Right lobe of liver (tissue), 6 donors: ENCODE results near the gene H2AZ2. TPM values are rescaled to one million over a fixed set of nuclear protein-coding genes. Genes with fewer than 3 reads are reported as not detected.

Source experiments
- ATAC-seq, 4 donors: fragments of 200-7000 bp; cut with Tn5 transposase; one replicate each; pipeline ENCODE4 v1.9.1; 2020; ENCODE audit warnings: mild to moderate bottlenecking in 4 of 4, moderate library complexity in 4 of 4
- DNase-seq, 3 donors: peaks; one replicate each; pipeline ENCODE4 v3.0.0-alpha.2; 2020
- H3K27ac ChIP-seq, 3 donors: fragments of 200-600 bp; one replicate each; pipeline ENCODE4 v1.8.0; 2022
- H3K27me3 ChIP-seq, 2 donors: fragments of 200-600 bp; one replicate each; pipeline ENCODE4 v1.8.0; 2022
- H3K36me3 ChIP-seq, 4 donors: fragments of 200-600 bp; sonication (generic) in 1 of 4; one replicate each; pipeline versions ENCODE4 v1.5.1 to v1.8.0; 2017 to 2022; ENCODE audit warnings: control low read depth in 1 of 4
- H3K4me1 ChIP-seq, 4 donors: fragments of 200-600 bp; sonication (generic) in 1 of 4; one replicate each; pipeline versions ENCODE4 v1.5.1 to v1.8.0; 2017 to 2022; ENCODE audit warnings: control low read depth in 1 of 4
- H3K4me3 ChIP-seq, 3 donors: fragments of 200-600 bp; one replicate each; pipeline ENCODE4 v1.8.0; 2022
- H3K9me3 ChIP-seq, 4 donors: fragments of 200-600 bp; sonication (generic) in 1 of 4; one replicate each; pipeline versions ENCODE4 v1.5.1 to v1.8.0; 2017 to 2022; ENCODE audit warnings: control low read depth in 1 of 4
- CTCF ChIP-seq, 4 donors: fragments of 200-600 bp in 3 of 4; fragments of 450-650 bp in 1 of 4; IDR thresholded peaks; one replicate each; pipeline versions ENCODE4 v1.5.1 to v1.8.0; 2016 to 2022; ENCODE audit warnings: antibody characterized with exemption in 4 of 4, mild to moderate bottlenecking in 2 of 4
- POLR2A ChIP-seq: fragments of 450-650 bp; IDR thresholded peaks from one replicate; pipeline ENCODE4 v1.6.1; 2017; ENCODE audit warnings: antibody characterized with exemption, mild to moderate bottlenecking
- WGBS: methylation state at CpG from one replicate; pipeline ENCODE4 v1.1.6; 2018; ENCODE audit warnings: low coverage, low lambda C conversion rate; ENCODE audit not compliant: insufficient coverage; ENCODE audit errors: missing lambda C conversion rate; 5-methylcytosine and 5-hydroxymethylcytosine counted together
- intact Hi-C, 2 donors: fragments of 100-400 bp; cut with DNase I; formaldehyde crosslinking; loops; one replicate each; pipeline versions ENCODE4 v1.11.2 to v1.14.1; 2022
- total RNA-seq, 6 experiments: library from RNA; depleted of rRNA in 2 of 6; stranded (reverse); fragments of >200 nt in 2 of 6; fragmentation: NEBNext Ultra II Directional in 3 of 6; extraction: Animal tissue kit (Norgen Biotek cat#: 25700) in 3 of 6; gene quantifications; one replicate each; pipeline versions ENCODE4 v1.1.0 to v1.2.4, GENCODE V29; 2016 to 2023
- donor health status: DM: no; HTN: yes; CAD: no.
- donor health status: DM: no; HTN: no; CAD: no.
- donor health status: DM: no; HTN: no; CAD: no.
- donor health status: DM: no; HTN: yes; CAD: no.
- donor health status: DM: no; HTN: yes; CAD: no.

Gene H2AZ2
- total RNA-seq, 6 experiments from 2014 or later = 49.3 to 69.1 (median 60.9) TPM

GRCh38 chr7:44824894-44825526, 22.9 kb downstream of the H2AZ2 start:
- H3K4me3 ChIP-seq = no peak overlapping the region
- ATAC-seq (peak; percentile 14 to 32 (median 27)), DNase-seq (no peak)
- H3K27ac ChIP-seq = no peak overlapping the region
- H3K9me3 ChIP-seq = no peaks in the 10 kb centered on the region
- TF ChIP-seq POLR2A = no peak
- no peak for TF ChIP-seq CTCF (IDR thresholded peaks at IDR 0.05)
- no peaks in the 10 kb centered on the region for H3K4me1 ChIP-seq
- peaks cover 0 to 17% (median 9%) of the 10 kb centered on the region in 4 donors for H3K36me3 ChIP-seq
- intact Hi-C loops = no loop called here
- WGBS = 33% methylated on average over 1 of the region's 2 CpGs
- no peaks in the 10 kb centered on the region for H3K27me3 ChIP-seq

- ATAC-seq (no peak), DNase-seq (no peak)
- no peaks in the 10 kb centered on the region for H3K4me1 ChIP-seq
- 82% methylated on average over 5 of the region's 5 CpGs for WGBS
- no peak for TF ChIP-seq CTCF (IDR thresholded peaks at IDR 0.05)
- no peak for TF ChIP-seq POLR2A
- intact Hi-C loops = no loop called here
- H3K4me3 ChIP-seq = no peak overlapping the region
- peaks cover 0 to 6% (median 2%) of the 10 kb centered on the region in 4 donors for H3K36me3 ChIP-seq
- H3K9me3 ChIP-seq = no peaks in the 10 kb centered on the region
- no peaks in the 10 kb centered on the region for H3K27me3 ChIP-seq
- no peak overlapping the region for H3K27ac ChIP-seq
These were observed 24.6 kb downstream of the H2AZ2 start for GRCh38 chr7:44823255-44823781.

- 40% methylated on average over 1 of the region's 2 CpGs for WGBS
- ATAC-seq (no peak), DNase-seq (no peak)
- Histone ChIP-seq H3K4me1 (no peaks in the 10 kb centered on the region), H3K9me3 (no peaks in the 10 kb centered on the region), H3K27ac (no peak overlapping the region), H3K27me3 (no peaks in the 10 kb centered on the region), H3K4me3 (no peak overlapping the region), H3K36me3 (no peaks in the 10 kb centered on the region)
- intact Hi-C loops = no loop called here
- TF ChIP-seq POLR2A (no peak), CTCF (IDR thresholded peaks at IDR 0.05) (no peak)
These were observed 28.6 kb downstream of the H2AZ2 start for GRCh38 chr7:44819292-44819691.

GRCh38 chr7:44814919-44815318, 33.0 kb downstream of the H2AZ2 start:
- intact Hi-C loops = no loop called here
- no peaks in the 10 kb centered on the region for H3K36me3 ChIP-seq
- no peak for ATAC-seq
- H3K27ac ChIP-seq = no peak overlapping the region
- no peak for DNase-seq
- H3K9me3 ChIP-seq = no peaks in the 10 kb centered on the region
- no peaks in the 10 kb centered on the region for H3K27me3 ChIP-seq
- WGBS = 78% methylated on average over 2 of the region's 2 CpGs
- TF ChIP-seq POLR2A (no peak), CTCF (IDR thresholded peaks at IDR 0.05) (no peak)
- H3K4me3 ChIP-seq = no peak overlapping the region
- peaks cover 0 to 8% (median 0%) of the 10 kb centered on the region in 4 donors for H3K4me1 ChIP-seq
